Measurements from ENCODE around the gene KCNV2.

KCNV2 gene

GRCh38 chr9:2718698-2719033 is 1.4 kb downstream of the KCNV2 start:
- Histone ChIP-seq H2AFZ (ENCODE audit: low read length, unreplicated experiment) (no peak overlapping the region), H3K27ac (ENCODE audit: low read depth, low read length) (no peak overlapping the region), H3K4me3 (ENCODE audit: low read depth, low read length) (no peak overlapping the region), H3K79me2 (ENCODE audit: control insufficient read depth, insufficient read depth, low read length, unreplicated experiment) (no peaks in the 10 kb centered on the region), H3K36me3 (ENCODE audit: insufficient read depth, low read length) (no peaks in the 10 kb centered on the region; the same call in 1 of the 2 replicates), H3K27me3 (ENCODE audit: insufficient read depth, low read length) (no peaks in the 10 kb centered on the region), H3K4me1 (ENCODE audit: control insufficient read depth, insufficient read depth, low read length, unreplicated experiment) (no peaks in the 10 kb centered on the region)

GRCh38 chr9:2720179-2720654 is 2.9 kb downstream of the KCNV2 start:
- Histone ChIP-seq H3K36me3 (ENCODE audit: insufficient read depth, low read length) (no peaks in the 10 kb centered on the region; the same call in 1 of the 2 replicates), H3K27me3 (ENCODE audit: insufficient read depth, low read length) (no peaks in the 10 kb centered on the region), H3K4me1 (ENCODE audit: control insufficient read depth, insufficient read depth, low read length, unreplicated experiment) (no peaks in the 10 kb centered on the region), H3K4me3 (ENCODE audit: low read depth, low read length) (no peak overlapping the region), H3K79me2 (ENCODE audit: control insufficient read depth, insufficient read depth, low read length, unreplicated experiment) (no peaks in the 10 kb centered on the region), H2AFZ (ENCODE audit: low read length, unreplicated experiment) (no peak overlapping the region), H3K27ac (ENCODE audit: low read depth, low read length) (no peak overlapping the region)

DNA sequence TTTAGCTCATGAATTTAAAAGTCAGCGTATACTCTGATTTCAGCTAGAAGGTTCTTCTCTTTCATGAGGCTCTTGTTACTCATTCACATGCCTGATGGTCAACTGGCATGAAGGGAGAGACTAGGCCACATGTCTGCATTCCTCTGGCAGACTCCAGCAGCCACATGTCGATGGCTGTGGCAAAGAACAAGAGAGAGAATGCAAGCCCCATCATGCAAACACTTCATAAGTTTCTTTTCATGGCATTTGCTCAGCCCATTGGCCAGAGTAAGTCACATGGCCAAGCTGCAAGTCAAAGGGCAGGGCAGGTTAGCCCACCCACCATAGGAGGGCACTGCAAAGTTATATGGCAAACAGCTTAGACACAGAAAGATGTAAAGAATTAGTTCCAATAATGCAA is 5.4 kb downstream of the KCNV2 start:
- no peaks in the 10 kb centered on the region for H3K27me3 ChIP-seq (ENCODE audit: insufficient read depth, low read length)
- H2AFZ ChIP-seq (ENCODE audit: low read length, unreplicated experiment), result no peak overlapping the region
- no peak overlapping the region for H3K27ac ChIP-seq (ENCODE audit: low read depth, low read length)
- H3K4me1 ChIP-seq (ENCODE audit: control insufficient read depth, insufficient read depth, low read length, unreplicated experiment), result peaks cover 5% of the 10 kb centered on the region
- H3K79me2 ChIP-seq (ENCODE audit: control insufficient read depth, insufficient read depth, low read length, unreplicated experiment), result no peaks in the 10 kb centered on the region
- no peak overlapping the region for H3K4me3 ChIP-seq (ENCODE audit: low read depth, low read length)
- no peaks in the 10 kb centered on the region; the same call in 1 of the 2 replicates for H3K36me3 ChIP-seq (ENCODE audit: insufficient read depth, low read length)

GRCh38 chr9:2723376-2724065 is 6.2 kb downstream of the KCNV2 start:
- H3K27me3 ChIP-seq (ENCODE audit: insufficient read depth, low read length), result no peaks in the 10 kb centered on the region
- no peak overlapping the region for H3K27ac ChIP-seq (ENCODE audit: low read depth, low read length)
- no peak overlapping the region for H3K4me3 ChIP-seq (ENCODE audit: low read depth, low read length)
- H3K4me1 ChIP-seq (ENCODE audit: control insufficient read depth, insufficient read depth, low read length, unreplicated experiment), result peaks cover 9% of the 10 kb centered on the region
- H3K79me2 ChIP-seq (ENCODE audit: control insufficient read depth, insufficient read depth, low read length, unreplicated experiment), result no peaks in the 10 kb centered on the region
- H3K36me3 ChIP-seq (ENCODE audit: insufficient read depth, low read length), result no peaks in the 10 kb centered on the region; the same call in 1 of the 2 replicates
- no peak overlapping the region for H2AFZ ChIP-seq (ENCODE audit: low read length, unreplicated experiment)

DNA sequence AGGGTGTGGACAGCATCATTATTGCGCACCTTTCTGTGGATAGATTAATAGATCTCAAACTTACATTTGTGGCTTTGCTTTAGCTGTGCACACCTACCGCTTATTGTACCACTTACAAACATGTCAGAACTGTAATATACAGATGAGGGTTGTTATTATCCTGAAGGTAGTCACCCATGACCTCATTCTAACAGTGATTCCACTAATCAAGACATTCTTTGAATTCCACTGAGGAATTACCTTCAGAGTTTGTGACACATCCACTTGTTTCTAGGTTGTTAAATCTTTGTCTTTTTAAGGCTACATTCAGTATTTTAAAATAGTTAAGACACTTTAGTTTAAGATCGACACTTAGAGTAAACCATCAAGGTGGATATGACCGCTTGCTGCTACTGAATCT is 7.8 kb downstream of the KCNV2 start:
- H3K27ac ChIP-seq (ENCODE audit: low read depth, low read length), result no peak overlapping the region
- no peaks in the 10 kb centered on the region for H3K79me2 ChIP-seq (ENCODE audit: control insufficient read depth, insufficient read depth, low read length, unreplicated experiment)
- H3K27me3 ChIP-seq (ENCODE audit: insufficient read depth, low read length), result no peaks in the 10 kb centered on the region
- no peaks in the 10 kb centered on the region for H3K36me3 ChIP-seq (ENCODE audit: insufficient read depth, low read length)
- H3K4me1 ChIP-seq (ENCODE audit: control insufficient read depth, insufficient read depth, low read length, unreplicated experiment), result peaks cover 14% of the 10 kb centered on the region
- H3K4me3 ChIP-seq (ENCODE audit: low read depth, low read length), result no peak overlapping the region
- no peak overlapping the region for H2AFZ ChIP-seq (ENCODE audit: low read length, unreplicated experiment)

- Histone ChIP-seq H3K27ac (ENCODE audit: low read depth, low read length) (no peak overlapping the region), H3K4me1 (ENCODE audit: control insufficient read depth, insufficient read depth, low read length, unreplicated experiment) (peaks cover 14% of the 10 kb centered on the region), H3K27me3 (ENCODE audit: insufficient read depth, low read length) (no peaks in the 10 kb centered on the region), H3K4me3 (ENCODE audit: low read depth, low read length) (no peak overlapping the region), H3K79me2 (ENCODE audit: control insufficient read depth, insufficient read depth, low read length, unreplicated experiment) (no peaks in the 10 kb centered on the region), H3K36me3 (ENCODE audit: insufficient read depth, low read length) (no peaks in the 10 kb centered on the region), H2AFZ (ENCODE audit: low read length, unreplicated experiment) (no peak overlapping the region)
These were observed 8.8 kb downstream of the KCNV2 start for GRCh38 chr9:2725898-2726649.

GRCh38 chr9:2726650-2727340 is 9.5 kb downstream of the KCNV2 start:
- Histone ChIP-seq H3K27ac (ENCODE audit: low read depth, low read length) (no peak overlapping the region), H3K79me2 (ENCODE audit: control insufficient read depth, insufficient read depth, low read length, unreplicated experiment) (no peaks in the 10 kb centered on the region), H3K36me3 (ENCODE audit: insufficient read depth, low read length) (no peaks in the 10 kb centered on the region), H3K27me3 (ENCODE audit: insufficient read depth, low read length) (no peaks in the 10 kb centered on the region), H2AFZ (ENCODE audit: low read length, unreplicated experiment) (no peak overlapping the region), H3K4me1 (ENCODE audit: control insufficient read depth, insufficient read depth, low read length, unreplicated experiment) (peaks cover 14% of the 10 kb centered on the region), H3K4me3 (ENCODE audit: low read depth, low read length) (no peak overlapping the region)

DNA sequence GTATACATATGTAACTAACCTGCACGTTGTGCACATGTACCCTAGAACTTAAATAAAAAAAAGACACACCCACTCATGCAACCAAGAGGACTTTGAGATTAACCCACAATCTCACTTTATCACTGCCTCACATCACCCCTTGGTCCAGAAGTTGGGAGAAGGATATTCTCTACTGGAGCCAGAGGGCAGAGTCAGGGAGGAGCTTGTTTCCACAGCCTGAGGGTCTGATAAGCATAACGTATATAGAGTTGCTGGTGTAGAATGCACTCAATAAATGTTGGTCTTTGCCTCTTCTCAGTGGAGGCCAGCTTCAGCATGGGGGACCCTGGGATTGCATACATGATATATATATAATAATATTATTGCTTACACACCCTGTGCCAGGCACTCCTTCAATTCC is 10.1 kb downstream of the KCNV2 start:
- Histone ChIP-seq H3K27me3 (ENCODE audit: insufficient read depth, low read length) (no peaks in the 10 kb centered on the region), H3K4me1 (ENCODE audit: control insufficient read depth, insufficient read depth, low read length, unreplicated experiment) (peaks cover 14% of the 10 kb centered on the region), H3K79me2 (ENCODE audit: control insufficient read depth, insufficient read depth, low read length, unreplicated experiment) (no peaks in the 10 kb centered on the region), H3K36me3 (ENCODE audit: insufficient read depth, low read length) (no peaks in the 10 kb centered on the region), H2AFZ (ENCODE audit: low read length, unreplicated experiment) (no peak overlapping the region), H3K4me3 (ENCODE audit: low read depth, low read length) (no peak overlapping the region), H3K27ac (ENCODE audit: low read depth, low read length) (no peak overlapping the region)

DNA sequence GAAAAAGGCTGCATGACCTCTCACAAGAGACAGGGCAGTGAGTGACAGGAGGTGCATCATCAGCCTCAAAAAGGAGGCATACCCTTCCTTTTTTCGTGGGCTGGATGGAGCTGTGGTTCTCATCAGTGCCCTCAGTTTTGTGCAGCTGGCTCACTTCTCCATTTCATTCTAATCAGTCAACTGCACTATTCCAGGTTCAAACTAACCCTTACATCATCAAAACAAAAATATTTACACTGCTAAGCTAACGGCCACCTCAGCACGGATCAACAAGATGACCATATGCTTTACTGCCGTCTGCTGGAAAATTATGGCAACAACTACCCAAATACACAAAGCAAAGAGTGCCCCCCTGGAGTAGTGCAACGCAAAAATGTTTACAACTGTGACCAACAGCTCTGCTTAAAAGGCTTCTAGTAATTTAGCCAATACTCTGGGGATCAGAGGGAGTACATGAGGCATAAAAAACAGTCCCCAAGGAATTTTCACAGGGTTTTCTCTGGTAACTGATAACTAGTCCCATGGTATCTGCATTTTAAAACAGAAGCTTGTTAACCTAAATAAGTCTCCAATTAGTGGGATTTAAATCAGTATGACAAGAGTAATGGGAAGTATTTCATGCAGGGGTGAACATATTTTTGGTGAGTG is 10.8 kb downstream of the KCNV2 start:
- H3K4me3 ChIP-seq (ENCODE audit: low read depth, low read length), result no peak overlapping the region
- no peaks in the 10 kb centered on the region for H3K36me3 ChIP-seq (ENCODE audit: insufficient read depth, low read length)
- H3K27ac ChIP-seq (ENCODE audit: low read depth, low read length), result no peak overlapping the region
- peaks cover 14% of the 10 kb centered on the region for H3K4me1 ChIP-seq (ENCODE audit: control insufficient read depth, insufficient read depth, low read length, unreplicated experiment)
- no peaks in the 10 kb centered on the region for H3K79me2 ChIP-seq (ENCODE audit: control insufficient read depth, insufficient read depth, low read length, unreplicated experiment)
- H2AFZ ChIP-seq (ENCODE audit: low read length, unreplicated experiment), result no peak overlapping the region
- H3K27me3 ChIP-seq (ENCODE audit: insufficient read depth, low read length), result no peaks in the 10 kb centered on the region

GRCh38 chr9:2729003-2729402 is 11.7 kb downstream of the KCNV2 start:
- no peak overlapping the region for H3K27ac ChIP-seq (ENCODE audit: low read depth, low read length)

More at GRCh38 chr9:2729003-2729402, 11.7 kb downstream of the KCNV2 start:
- peaks cover 14% of the 10 kb centered on the region for H3K4me1 ChIP-seq (ENCODE audit: control insufficient read depth, insufficient read depth, low read length, unreplicated experiment)
- H3K27me3 ChIP-seq (ENCODE audit: insufficient read depth, low read length), result no peaks in the 10 kb centered on the region
- no peak overlapping the region for H3K4me3 ChIP-seq (ENCODE audit: low read depth, low read length)
- no peak overlapping the region for H2AFZ ChIP-seq (ENCODE audit: low read length, unreplicated experiment)
- no peaks in the 10 kb centered on the region for H3K79me2 ChIP-seq (ENCODE audit: control insufficient read depth, insufficient read depth, low read length, unreplicated experiment)
- H3K36me3 ChIP-seq (ENCODE audit: insufficient read depth, low read length), result no peaks in the 10 kb centered on the region

Data from ACC112 (cell line).